Neural progenitor cell (in vitro differentiated cells): ENCODE measurements around the gene PSEN1.

Experiments
- CTCF ChIP-seq: fragments of 200-600 bp; sonication (generic); IDR thresholded peaks from 2 replicates; pipeline ENCODE4 v1.5.1; 2017; ENCODE audit warnings: antibody characterized with exemption, mild to moderate bottlenecking
- EZH2 ChIP-seq: fragments of 200-600 bp; sonication (generic); IDR thresholded peaks from 2 replicates; pipeline ENCODE4 v1.6.1; 2017; ENCODE audit warnings: antibody characterized with exemption, mild to moderate bottlenecking, moderate library complexity

- no peak for TF ChIP-seq CTCF
- no peak for TF ChIP-seq EZH2
These were observed 45.3 kb upstream of the PSEN1 start for GRCh38 chr14:73091044-73091443.
